ACC112 (cell line): ENCODE results near the gene OXSR1.

Experiments
- H2AFZ ChIP-seq: fragments of 200-600 bp; sonication (generic); one replicate; pipeline ENCODE4 v1.6.0; 2017; ENCODE audit warnings: antibody characterized with exemption, low read length; ENCODE audit not compliant: unreplicated experiment
- H3K27ac ChIP-seq: fragments of 200-600 bp; sonication (generic); 2 replicates; pipeline ENCODE4 v1.5.1; 2014; ENCODE audit warnings: low read depth, mild to moderate bottlenecking, antibody characterized with exemption, low read length, moderate library complexity
- H3K27me3 ChIP-seq: fragments of 200-600 bp; sonication (generic); 2 replicates; pipeline ENCODE4 v1.6.1; 2014; ENCODE audit warnings: mild to moderate bottlenecking, antibody characterized with exemption, low read length, moderate library complexity, mixed read lengths; ENCODE audit not compliant: insufficient read depth
- H3K36me3 ChIP-seq: fragments of 200-600 bp; sonication (generic); 2 replicates; pipeline ENCODE4 v1.6.1; 2016; ENCODE audit warnings: mild to moderate bottlenecking, antibody characterized with exemption, low read length, moderate library complexity, mixed read lengths; ENCODE audit not compliant: insufficient read depth
- H3K4me1 ChIP-seq: fragments of 200-600 bp; sonication (generic); one replicate; pipeline ENCODE4 v1.6.1; 2016; ENCODE audit warnings: low read length, mixed read lengths; ENCODE audit not compliant: insufficient read depth, unreplicated experiment, control insufficient read depth
- H3K4me3 ChIP-seq: fragments of 200-600 bp; sonication (generic); 2 replicates; pipeline ENCODE4 v1.5.1; 2014; ENCODE audit warnings: mild to moderate bottlenecking, low read depth, low read length
- H3K79me2 ChIP-seq: fragments of 200-600 bp; sonication (generic); one replicate; pipeline ENCODE4 v1.6.0; 2016; ENCODE audit warnings: low read length; ENCODE audit not compliant: control insufficient read depth, unreplicated experiment, insufficient read depth

The OXSR1 gene

DNA sequence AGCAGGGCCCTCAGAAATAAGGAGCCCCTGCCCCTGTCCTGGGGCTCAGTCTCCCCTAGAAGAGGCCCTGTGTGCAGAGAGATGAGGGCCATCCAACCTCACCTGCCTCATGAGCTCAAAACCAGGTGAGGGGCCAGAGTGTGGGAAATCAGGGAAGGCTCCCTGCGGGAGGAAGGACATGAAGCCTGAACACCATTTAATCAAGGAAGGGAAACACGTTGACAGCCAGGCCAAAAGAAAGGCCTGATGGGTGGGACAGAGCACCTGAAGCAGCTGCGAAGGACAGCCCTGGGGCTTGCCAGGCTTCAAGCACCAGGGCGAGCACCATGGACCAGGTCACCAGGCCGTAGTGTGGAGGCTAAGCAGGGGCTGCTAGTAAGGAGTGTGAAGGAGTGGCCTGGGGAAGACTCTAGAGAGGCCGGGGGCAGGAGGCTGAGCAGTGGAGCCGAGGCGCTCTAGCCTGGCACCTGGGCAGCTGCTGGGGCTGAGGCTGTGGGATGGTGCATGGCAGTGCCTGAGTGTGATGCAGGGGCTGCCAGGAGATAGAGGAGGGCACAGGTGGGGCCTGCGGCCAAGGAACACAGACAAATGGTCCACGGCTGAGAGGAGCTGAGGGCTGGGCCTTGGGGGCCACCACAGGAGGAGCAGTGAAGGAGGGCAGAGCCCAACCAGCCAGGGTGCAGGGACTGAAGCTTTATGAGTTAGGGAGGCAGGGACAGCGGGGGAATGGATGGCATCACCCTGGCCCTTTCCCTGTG, 44.5 kb upstream of the OXSR1 start:
- no peaks in the 10 kb centered on the region for H3K4me1 ChIP-seq
- no peak overlapping the region for H3K27ac ChIP-seq
- H3K4me3 ChIP-seq, result no peak overlapping the region
- H3K79me2 ChIP-seq, result no peaks in the 10 kb centered on the region
- H3K36me3 ChIP-seq, result peaks cover 4% of the 10 kb centered on the region; the same call in 1 of the 2 replicates
- H2AFZ ChIP-seq, result no peak overlapping the region
- no peaks in the 10 kb centered on the region for H3K27me3 ChIP-seq

DNA sequence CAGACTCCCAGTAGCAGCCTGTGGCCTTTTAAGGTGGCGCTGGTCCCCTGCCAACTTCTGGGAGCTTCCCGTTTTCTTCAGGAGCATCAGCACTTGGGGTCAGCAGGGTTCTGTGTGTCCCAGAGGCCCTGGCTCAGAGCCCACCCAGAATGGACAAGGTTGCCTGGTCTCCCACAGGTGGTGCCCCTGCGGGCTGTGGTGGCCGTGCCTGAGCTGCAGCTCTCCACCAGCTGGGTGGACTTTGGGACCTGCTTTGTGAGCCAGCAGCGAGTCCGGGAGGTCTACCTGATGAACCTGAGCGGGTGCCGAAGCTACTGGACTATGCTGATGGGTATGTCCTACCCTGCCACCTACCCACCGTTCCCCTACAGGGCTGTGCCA, 43.9 kb upstream of the OXSR1 start:
- Histone ChIP-seq H3K4me1 (no peaks in the 10 kb centered on the region), H3K79me2 (no peaks in the 10 kb centered on the region), H2AFZ (no peak overlapping the region), H3K4me3 (no peak overlapping the region), H3K36me3 (peaks cover 4% of the 10 kb centered on the region; the same call in 1 of the 2 replicates), H3K27me3 (no peaks in the 10 kb centered on the region), H3K27ac (no peak overlapping the region)

DNA sequence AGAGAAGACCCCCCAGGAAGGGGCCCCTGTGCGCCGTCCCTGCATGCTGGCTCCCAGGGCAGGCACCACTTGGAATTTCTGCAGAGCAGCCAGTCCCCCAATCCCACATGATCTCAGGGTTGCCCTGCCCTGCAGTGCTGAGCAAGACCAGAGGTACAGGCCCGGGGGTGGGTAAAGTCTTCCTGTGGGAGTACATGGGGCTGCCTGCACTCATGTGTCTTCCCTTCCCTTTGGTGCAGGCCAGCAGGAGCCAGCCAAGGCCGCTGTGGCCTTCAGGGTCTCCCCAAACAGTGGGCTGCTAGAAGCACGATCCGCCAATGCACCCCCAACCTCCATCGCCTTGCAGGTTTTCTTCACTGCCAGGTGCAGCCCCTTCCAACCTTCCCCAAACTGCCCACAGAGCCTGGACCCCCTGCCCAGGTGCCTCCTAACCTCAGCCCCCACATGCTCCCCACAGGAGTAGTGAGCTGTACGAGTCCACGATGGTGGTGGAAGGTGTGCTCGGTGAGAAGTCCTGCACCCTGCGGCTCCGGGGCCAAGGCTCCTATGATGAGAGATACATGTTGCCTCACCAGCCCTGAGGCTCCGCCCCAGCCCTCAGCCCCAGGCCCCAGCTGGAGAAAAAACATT, 43.4 kb upstream of the OXSR1 start:
- H3K36me3 ChIP-seq, result peaks cover 4% of the 10 kb centered on the region; the same call in 1 of the 2 replicates
- H2AFZ ChIP-seq, result no peak overlapping the region
- no peak overlapping the region for H3K27ac ChIP-seq
- H3K4me3 ChIP-seq, result no peak overlapping the region
- H3K4me1 ChIP-seq, result no peaks in the 10 kb centered on the region
- H3K27me3 ChIP-seq, result no peaks in the 10 kb centered on the region
- H3K79me2 ChIP-seq, result no peaks in the 10 kb centered on the region

DNA sequence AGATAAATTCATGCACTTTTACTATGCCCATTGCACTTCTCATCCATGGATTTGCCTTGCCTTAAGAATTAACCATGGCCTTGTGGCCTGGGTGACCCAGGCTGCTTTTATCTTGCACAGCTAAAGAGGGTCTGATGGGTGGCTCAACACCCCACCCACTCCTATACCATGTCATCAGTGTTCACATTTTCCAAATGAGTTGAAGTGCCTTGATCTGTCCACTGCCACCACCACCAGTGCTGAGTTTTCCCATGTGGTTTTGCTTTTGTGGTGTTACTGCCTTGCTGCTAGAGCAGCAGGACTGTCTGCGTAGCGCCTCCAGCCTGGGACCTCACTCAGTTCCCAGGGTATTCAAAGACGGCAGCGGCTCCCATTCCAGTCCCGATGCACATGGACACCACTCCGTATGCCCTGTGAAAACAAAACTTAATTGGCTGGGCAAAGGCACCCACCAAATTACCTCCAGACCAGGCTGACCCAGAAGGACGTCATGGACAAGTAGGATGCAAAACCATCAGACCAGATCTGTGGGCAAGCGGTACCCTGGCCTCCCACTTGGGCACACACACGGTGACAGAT, 42.5 kb upstream of the OXSR1 start:
- H3K4me1 ChIP-seq, result no peaks in the 10 kb centered on the region

DNA sequence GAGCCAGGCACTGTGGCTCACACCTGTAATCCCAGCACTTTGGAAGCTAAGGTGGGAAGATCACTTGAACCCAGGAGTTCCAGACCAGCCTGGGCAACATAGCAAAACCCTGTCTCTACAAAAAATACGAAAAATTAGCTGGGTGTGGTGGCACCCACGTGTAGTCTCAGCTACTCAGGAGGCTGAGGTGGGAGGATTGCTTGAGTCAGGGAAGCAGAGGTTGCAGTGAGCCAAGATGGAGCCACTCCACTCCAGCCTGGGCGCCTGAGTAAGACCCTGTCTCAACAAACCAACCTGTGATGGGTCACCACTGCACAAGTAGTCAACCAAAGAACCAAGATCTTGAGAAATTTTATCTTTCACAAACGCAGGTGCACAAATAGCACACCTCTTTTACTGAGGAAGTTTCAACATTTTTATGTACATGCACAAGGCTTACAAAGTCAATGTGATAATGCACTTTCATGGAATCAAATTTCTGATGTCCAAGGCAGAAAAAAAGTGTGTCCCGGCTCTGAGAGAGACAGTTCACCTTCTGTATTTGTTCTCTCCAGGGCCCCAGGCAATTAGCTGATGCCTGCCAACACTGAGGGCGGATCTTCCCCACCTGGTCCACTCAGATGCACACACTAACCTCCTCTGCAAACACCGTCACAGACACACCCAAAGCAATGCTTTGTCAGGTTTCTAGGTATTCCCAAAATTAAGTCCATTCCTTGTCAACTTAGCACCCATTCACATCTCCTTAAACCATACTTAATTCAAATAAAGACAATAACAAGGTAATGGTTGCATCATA, 40.8 kb upstream of the OXSR1 start:
- H3K79me2 ChIP-seq, result no peaks in the 10 kb centered on the region
- H3K4me3 ChIP-seq, result no peak overlapping the region
- no peaks in the 10 kb centered on the region for H3K4me1 ChIP-seq
- no peak overlapping the region for H2AFZ ChIP-seq
- peaks cover 12% of the 10 kb centered on the region; the same call in 1 of the 2 replicates for H3K36me3 ChIP-seq
- no peak overlapping the region for H3K27ac ChIP-seq
- no peaks in the 10 kb centered on the region for H3K27me3 ChIP-seq

More for the DNA sequence above, 42.5 kb upstream of the OXSR1 start:
- Histone ChIP-seq H3K36me3 (peaks cover 4% of the 10 kb centered on the region; the same call in 1 of the 2 replicates), H3K4me3 (no peak overlapping the region), H2AFZ (no peak overlapping the region), H3K79me2 (no peaks in the 10 kb centered on the region), H3K27ac (no peak overlapping the region), H3K27me3 (no peaks in the 10 kb centered on the region)

DNA sequence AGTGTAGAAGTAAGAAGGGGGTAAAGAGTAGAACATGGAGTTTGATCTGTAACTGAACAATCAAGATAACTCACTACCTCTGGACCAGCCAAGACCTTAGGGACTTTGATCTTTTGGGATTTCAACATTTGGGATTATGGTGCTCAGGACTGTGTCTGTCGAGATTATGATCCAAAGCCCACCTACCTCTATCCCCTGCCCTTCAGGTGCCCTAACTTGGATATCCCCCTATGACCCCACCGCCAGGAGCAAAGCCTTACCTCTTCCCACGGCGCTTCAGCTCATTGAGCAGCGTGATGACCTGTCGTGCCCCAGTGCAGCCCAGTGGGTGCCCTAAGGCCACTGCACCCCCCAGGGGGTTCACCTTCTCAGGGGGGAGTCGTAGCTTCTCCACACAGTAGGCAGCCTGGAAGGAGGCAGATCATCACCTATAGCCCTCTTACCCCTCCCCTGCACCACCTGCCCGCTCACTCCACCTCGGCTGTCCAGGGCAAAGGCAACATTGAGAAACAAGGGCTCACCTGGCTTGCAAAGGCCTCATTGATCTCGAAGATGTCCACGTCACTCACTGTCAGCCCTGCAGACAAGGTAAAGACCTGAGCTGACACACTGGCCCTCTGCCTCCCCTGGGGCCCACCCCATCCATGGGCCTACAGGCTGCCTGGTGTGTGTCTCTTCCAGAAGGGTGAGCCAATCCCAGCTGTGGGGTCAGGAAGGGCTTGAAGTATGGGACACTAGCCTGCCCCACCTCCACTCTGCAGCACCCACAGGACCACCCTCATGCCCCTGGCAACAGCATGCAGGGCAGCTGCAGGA, 39.8 kb upstream of the OXSR1 start:
- Histone ChIP-seq H3K4me1 (no peaks in the 10 kb centered on the region), H3K27ac (no peak overlapping the region), H3K27me3 (no peaks in the 10 kb centered on the region), H3K79me2 (no peaks in the 10 kb centered on the region), H2AFZ (no peak overlapping the region), H3K4me3 (no peak overlapping the region), H3K36me3 (peaks cover 12% of the 10 kb centered on the region; the same call in 1 of the 2 replicates)

DNA sequence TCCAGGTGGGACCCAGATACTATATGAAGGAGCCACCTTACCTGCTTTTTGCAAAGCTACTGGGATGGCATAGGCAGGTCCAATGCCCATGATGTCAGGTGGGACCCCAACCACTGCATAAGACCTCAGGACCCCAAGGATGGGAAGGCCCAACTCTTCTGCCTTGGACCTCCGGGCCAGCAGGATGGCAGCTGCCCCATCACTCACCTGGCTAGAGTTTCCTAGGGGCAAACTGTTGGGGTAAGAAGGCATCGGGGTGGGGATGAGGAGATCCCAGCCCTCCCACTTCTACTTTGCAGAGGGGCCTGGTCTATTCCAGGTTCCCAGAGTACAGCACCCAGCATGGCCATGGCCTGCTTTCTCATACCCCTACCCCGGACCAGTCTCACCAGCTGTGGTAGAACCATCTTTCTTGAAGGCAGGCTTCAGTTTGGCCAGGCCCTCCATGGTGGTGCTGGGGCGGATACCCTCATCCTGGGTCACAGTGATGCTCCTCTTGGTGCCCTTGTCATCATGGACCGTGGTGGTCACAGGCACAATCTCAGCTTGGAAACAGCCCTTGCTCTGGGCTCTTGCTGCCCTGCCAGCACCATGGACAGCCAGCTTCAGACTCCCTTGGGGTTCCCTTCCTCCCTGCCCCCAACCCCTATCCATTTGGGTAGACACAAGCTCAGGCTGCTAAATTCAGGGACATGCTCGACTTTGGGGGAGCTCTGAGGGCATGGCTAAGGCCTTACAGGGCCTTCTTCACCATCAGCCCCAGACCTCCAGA, 39.0 kb upstream of the OXSR1 start:
- H3K79me2 ChIP-seq, result peaks cover 3% of the 10 kb centered on the region
- H3K36me3 ChIP-seq, result peaks cover 17% of the 10 kb centered on the region; the same call in 1 of the 2 replicates
- no peaks in the 10 kb centered on the region for H3K4me1 ChIP-seq
- H3K27ac ChIP-seq, result no peak overlapping the region
- no peak overlapping the region for H2AFZ ChIP-seq
- H3K4me3 ChIP-seq, result no peak overlapping the region
- no peaks in the 10 kb centered on the region for H3K27me3 ChIP-seq

DNA sequence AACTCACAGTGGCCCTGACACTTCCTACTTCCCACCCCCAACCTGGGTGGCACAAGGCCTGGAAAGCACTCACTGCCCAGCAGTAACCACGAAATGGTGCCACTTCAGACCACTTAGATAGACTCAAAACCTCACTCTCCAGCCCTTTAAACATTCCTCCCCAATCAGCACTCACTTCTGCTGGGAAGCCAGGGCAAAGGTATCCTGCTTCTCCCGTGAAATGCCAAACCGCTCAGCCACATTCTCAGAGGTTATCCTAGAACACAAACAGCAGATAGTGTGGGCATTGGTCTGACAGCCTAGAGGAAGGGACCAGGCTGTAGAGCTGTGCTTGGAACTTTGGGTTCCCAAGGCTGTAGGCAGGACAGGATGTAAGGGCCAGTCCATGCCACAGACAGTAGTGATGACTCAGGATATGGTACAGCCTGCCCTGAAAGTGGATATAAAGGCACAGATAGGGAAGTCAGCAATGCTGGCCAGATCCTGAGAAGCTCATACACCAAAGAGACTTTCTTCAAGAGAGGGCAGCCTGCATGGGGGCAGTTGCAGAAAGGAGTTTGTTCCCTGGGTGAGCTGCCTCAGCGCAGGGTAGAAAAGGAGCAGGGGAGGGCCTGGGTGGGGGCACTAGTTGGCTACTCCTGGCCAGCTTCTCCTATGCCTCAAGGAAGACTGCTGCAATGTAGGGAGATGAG, 37.6 kb upstream of the OXSR1 start:
- Histone ChIP-seq H3K4me1 (no peaks in the 10 kb centered on the region), H3K4me3 (no peak overlapping the region), H3K27ac (no peak overlapping the region), H3K79me2 (peaks cover 3% of the 10 kb centered on the region), H2AFZ (no peak overlapping the region), H3K27me3 (no peaks in the 10 kb centered on the region), H3K36me3 (peaks cover 15% of the 10 kb centered on the region; the same call in 1 of the 2 replicates)

DNA sequence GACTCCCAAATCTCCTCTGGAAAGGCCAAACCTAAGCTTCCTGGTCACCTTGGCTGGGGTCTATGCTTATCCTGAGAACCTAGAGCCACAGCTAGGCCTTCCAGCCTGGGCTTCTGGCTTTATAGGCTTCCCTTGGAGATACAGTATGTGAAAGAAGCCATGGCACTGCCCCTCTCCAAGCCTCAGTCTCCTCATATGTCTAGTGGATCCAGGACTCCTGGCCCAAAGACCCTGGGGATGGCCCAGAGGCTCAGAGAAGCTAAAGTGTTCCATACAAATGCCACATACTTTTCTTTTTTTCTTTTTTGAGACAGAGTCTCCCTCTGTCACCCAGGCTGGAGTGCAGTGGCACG, 37.1 kb upstream of the OXSR1 start:
- Histone ChIP-seq H3K36me3 (peaks cover 15% of the 10 kb centered on the region; the same call in 1 of the 2 replicates), H3K4me3 (no peak overlapping the region), H3K27me3 (no peaks in the 10 kb centered on the region), H3K27ac (no peak overlapping the region), H3K79me2 (peaks cover 3% of the 10 kb centered on the region), H3K4me1 (peaks cover 4% of the 10 kb centered on the region), H2AFZ (no peak overlapping the region)
